Measurements from ENCODE around the gene NFS1.
"Not testable (repeated sequence)": the region's sequence is repeated elsewhere in the genome, so short reads cannot be mapped to it uniquely, and the experiment has no call there.

Gene NFS1

GRCh38 chr20:35729283-35729807, 30.2 kb upstream of the NFS1 start:
- DNase-seq, result no peak

- no peak for DNase-seq
Measured at GRCh38 chr20:35726842-35727711, 27.9 kb upstream of the NFS1 start.

- DNase-seq, result no peak
Measured at GRCh38 chr20:35724321-35725230, 25.4 kb upstream of the NFS1 start.

GRCh38 chr20:35723652-35724320, 24.6 kb upstream of the NFS1 start:
- DNase-seq, result not testable (repeated sequence)

GRCh38 chr20:35723275-35723639, 24.1 kb upstream of the NFS1 start:
- DNase-seq, result not testable (repeated sequence)

- no peak for DNase-seq
Measured at GRCh38 chr20:35721621-35722020, 22.5 kb upstream of the NFS1 start.

GRCh38 chr20:35721219-35721618, 22.1 kb upstream of the NFS1 start:
- no peak for DNase-seq

- no peak for DNase-seq
Measured at GRCh38 chr20:35720165-35721123, 21.3 kb upstream of the NFS1 start.

GRCh38 chr20:35719717-35720116, 20.6 kb upstream of the NFS1 start:
- no peak for DNase-seq

- no peak for DNase-seq
Measured at GRCh38 chr20:35718972-35719635, 20.0 kb upstream of the NFS1 start.

- DNase-seq, result not testable (repeated sequence)
Measured at GRCh38 chr20:35718321-35718720, 19.2 kb upstream of the NFS1 start.

GRCh38 chr20:35716330-35716729, 17.2 kb upstream of the NFS1 start:
- DNase-seq, result no peak

GRCh38 chr20:35715652-35716051, 16.5 kb upstream of the NFS1 start:
- no peak for DNase-seq

- no peak for DNase-seq
Measured at GRCh38 chr20:35714127-35714526, 15.0 kb upstream of the NFS1 start.

GRCh38 chr20:35713120-35713519, 14.0 kb upstream of the NFS1 start:
- not testable (repeated sequence) for DNase-seq

GRCh38 chr20:35711588-35712209, 12.5 kb upstream of the NFS1 start:
- no peak for DNase-seq

- no peak for DNase-seq
Measured at GRCh38 chr20:35710884-35711587, 11.9 kb upstream of the NFS1 start.

GRCh38 chr20:35710039-35710438, 10.9 kb upstream of the NFS1 start:
- DNase-seq, result no peak

- DNase-seq, result no peak
Measured at GRCh38 chr20:35709259-35709658, 10.1 kb upstream of the NFS1 start.

- no peak for DNase-seq
Measured at GRCh38 chr20:35708502-35708901, 9.3 kb upstream of the NFS1 start.

Measured in activated naive CD4-positive, alpha-beta T cell treated with Interleukin-2 at 50 U/mL for 16 hours (primary cell).